ENCODE measurements around the gene GPR153. TPM values are rescaled to one million over a fixed set of nuclear protein-coding genes. Genes with fewer than 3 reads are reported as not detected.

GPR153 gene
- total and polyA plus RNA-seq, 2 of the 8 experiments (the other 6 are each of a cell fraction or from before 2014, with no cell fraction given) = 5.7 to 8.1 TPM

GRCh38 chr1:6211731-6212130 is 49.2 kb downstream of the GPR153 start:
- Histone ChIP-seq H3K4me3 (ENCODE audit: extremely low read depth in 1 of 4, insufficient read depth in 2 of 4, low read depth in 3 of 4, low read length in 4 of 4) (no peak overlapping the region), H2AFZ (ENCODE audit: low read length) (no peak overlapping the region), H3K9me3 (ENCODE audit: insufficient read depth in 2 of 2, low read depth in 1 of 2, low read length in 1 of 2) (no peaks in the 10 kb centered on the region), H3K23me2 (ENCODE audit: low read depth, low read length) (peaks cover 12% of the 10 kb centered on the region; the same call in 1 of the 2 replicates), H2BK5ac (ENCODE audit: low read depth, low read length) (no peak overlapping the region), H3K4me2 (ENCODE audit: insufficient read depth in 1 of 2, low read depth in 2 of 2, low read length in 2 of 2) (no peak overlapping the region), H3K4ac (replicated peaks; ENCODE audit: insufficient read length, low read depth, low read length) (no peak overlapping the region), H3K79me1 (ENCODE audit: low read depth, low read length) (no peaks in the 10 kb centered on the region), H3K27me3 (replicated peaks in 1 of 4; ENCODE audit: control insufficient read depth in 3 of 4, extremely low read depth in 1 of 4, insufficient read depth in 3 of 4, low read length in 3 of 4) (peaks cover 1 to 37% (median 27%) of the 10 kb centered on the region in 4 experiments), H3K14ac (ENCODE audit: insufficient read length) (no peak overlapping the region), H2BK120ac (replicated peaks; ENCODE audit: low read depth, low read length) (no peak overlapping the region), H3K9ac (replicated peaks in 1 of 4; ENCODE audit: extremely low read depth in 1 of 4, low read depth in 3 of 4, low read length in 3 of 4) (no peak overlapping the region), H3K27ac (ENCODE audit: low read depth, low read length) (no peak overlapping the region), H2AK5ac (ENCODE audit: low read depth, low read length) (no peak overlapping the region), H3K36me3 (ENCODE audit: control insufficient read depth in 2 of 4, insufficient read depth in 4 of 4, low read length in 3 of 4) (no peaks in the 10 kb centered on the region), H4K8ac (ENCODE audit: extremely low read depth, insufficient read depth, low read length) (no peak overlapping the region), H4K5ac (ENCODE audit: insufficient read length, low read depth, low read length) (no peak overlapping the region), H2BK12ac (ENCODE audit: low read depth, low read length) (no peak overlapping the region), H3K4me1 (replicated peaks in 1 of 4; ENCODE audit: control insufficient read depth in 3 of 4, insufficient read depth in 4 of 4, low read length in 3 of 4) (peaks cover 0 to 29% (median 23%) of the 10 kb centered on the region in 4 experiments; a peak in 6 of 7 replicates), H4K20me1 (replicated peaks in 1 of 2; ENCODE audit: control insufficient read depth in 1 of 2, insufficient read depth in 2 of 2, low read length in 2 of 2) (peaks cover 0 to 7% of the 10 kb centered on the region in 2 experiments), H3K79me2 (ENCODE audit: control insufficient read depth in 1 of 2, insufficient read depth in 2 of 2, low read length in 2 of 2) (no peaks in the 10 kb centered on the region), H3K56ac (replicated peaks; ENCODE audit: insufficient read length, low read depth, low read length) (no peak overlapping the region), H2BK15ac (ENCODE audit: low read length) (no peak overlapping the region), H2BK20ac (ENCODE audit: low read length) (no peak overlapping the region), H3K18ac (ENCODE audit: extremely low read depth, low read length) (no peak overlapping the region), H4K91ac (replicated peaks; ENCODE audit: insufficient read length, low read length) (no peak overlapping the region), H3K23ac (ENCODE audit: insufficient read length) (no peak overlapping the region)
- WGBS, 2 experiments (ENCODE audit: extremely low coverage in 1 of 2, insufficient coverage in 1 of 2, insufficient read length in 1 of 2, insufficient replicate concordance in 2 of 2, low coverage in 1 of 2, low lambda C conversion rate in 2 of 2, missing lambda C conversion rate in 1 of 2) = 88% methylated on average over 16 of the region's 16 CpGs; no CpG with 5 or more reads in 1 of the 2 experiments
- DNase-seq (ENCODE audit: low read depth in 1 of 2, low spot score in 2 of 2) (no peak), FAIRE-seq (no peak)
- POLR2A ChIA-PET (ENCODE audit: partially characterized antibody) = interaction anchor here (1.0 to 4.0 kb wide), 7 partner anchors 7 to 24 kb away, joined by 3 to 28 read pairs (median 6); partner anchors contain the start of gene ICMT
- CTCF ChIA-PET (ENCODE audit: partially characterized antibody) = interaction anchor here (1.5 to 17.1 kb wide), 4 partner anchors 9 to 136 kb away, joined by 6 to 353 read pairs (median 8); partner anchors contain the start of genes HES3 and ICMT
- TF ChIP-seq HDAC6 (IDR thresholded peaks at IDR 0.05; ENCODE audit: low read depth, low read length) = no peak
- TF ChIP-seq TAF1 (IDR thresholded peaks at IDR 0.05; ENCODE audit: low read depth, low read length) = no peak
- TF ChIP-seq SP2 (IDR thresholded peaks at IDR 0.05; ENCODE audit: low read length) = no peak
- TF ChIP-seq SAP30 (IDR thresholded peaks at IDR 0.05; ENCODE audit: insufficient read depth, insufficient replicate concordance, low read length) = no peak
- no peak for TF ChIP-seq E2F6 (IDR thresholded peaks at IDR 0.05)
- TF ChIP-seq PHF8 (conservative IDR thresholded peaks at IDR 0.05; ENCODE audit: low read depth, low read length) = no peak
- no peak for TF ChIP-seq KDM5A (IDR thresholded peaks at IDR 0.05; ENCODE audit: low read length)
- TF ChIP-seq GTF2F1 (IDR thresholded peaks at IDR 0.05; ENCODE audit: borderline replicate concordance, low read depth, low read length) = no peak
- TF ChIP-seq SRF (IDR thresholded peaks at IDR 0.05; ENCODE audit: low read depth, low read length) = no peak
- no peak for TF ChIP-seq GABPA (IDR thresholded peaks at IDR 0.05; ENCODE audit: borderline replicate concordance, insufficient read depth, low read length)
- TF ChIP-seq POLR2A (IDR thresholded peaks at IDR 0.05; ENCODE audit: control extremely low read depth in 1 of 2, low read depth in 2 of 2, low read length in 2 of 2) = no peak
- TF ChIP-seq CBX8 (IDR thresholded peaks at IDR 0.05; ENCODE audit: borderline replicate concordance, low read depth, low read length) = no peak
- TF ChIP-seq KDM1A (IDR thresholded peaks at IDR 0.05; ENCODE audit: borderline replicate concordance, low read length) = no peak
- no peak for TF ChIP-seq NRF1 (IDR thresholded peaks at IDR 0.05; ENCODE audit: low read depth, low read length)

All from H1 (cell line).